ENCODE measurements around the gene VWA3B.
"Not testable (repeated sequence)": the region's sequence is repeated elsewhere in the genome, so short reads cannot be mapped to it uniquely, and the experiment has no call there.

The VWA3B gene

GRCh38 chr2:98309580-98309979, 222.6 kb downstream of the VWA3B start:
- DNase-seq = no peak
- in situ Hi-C loops (cut with MboI; ENCODE audit: low pct_unique_long_range_greater_than_20kb, low sequenced_read_pairs) = no loop called here

- in situ Hi-C loops (cut with MboI; ENCODE audit: low pct_unique_long_range_greater_than_20kb, low sequenced_read_pairs) = no loop called here
These were observed 223.0 kb downstream of the VWA3B start for GRCh38 chr2:98310010-98310409.

GRCh38 chr2:98311090-98311489, 224.1 kb downstream of the VWA3B start:
- in situ Hi-C loops (cut with MboI; ENCODE audit: low pct_unique_long_range_greater_than_20kb, low sequenced_read_pairs) = no loop called here
- DNase-seq = no peak

More at GRCh38 chr2:98310010-98310409, 223.0 kb downstream of the VWA3B start:
- no peak for DNase-seq

DNA sequence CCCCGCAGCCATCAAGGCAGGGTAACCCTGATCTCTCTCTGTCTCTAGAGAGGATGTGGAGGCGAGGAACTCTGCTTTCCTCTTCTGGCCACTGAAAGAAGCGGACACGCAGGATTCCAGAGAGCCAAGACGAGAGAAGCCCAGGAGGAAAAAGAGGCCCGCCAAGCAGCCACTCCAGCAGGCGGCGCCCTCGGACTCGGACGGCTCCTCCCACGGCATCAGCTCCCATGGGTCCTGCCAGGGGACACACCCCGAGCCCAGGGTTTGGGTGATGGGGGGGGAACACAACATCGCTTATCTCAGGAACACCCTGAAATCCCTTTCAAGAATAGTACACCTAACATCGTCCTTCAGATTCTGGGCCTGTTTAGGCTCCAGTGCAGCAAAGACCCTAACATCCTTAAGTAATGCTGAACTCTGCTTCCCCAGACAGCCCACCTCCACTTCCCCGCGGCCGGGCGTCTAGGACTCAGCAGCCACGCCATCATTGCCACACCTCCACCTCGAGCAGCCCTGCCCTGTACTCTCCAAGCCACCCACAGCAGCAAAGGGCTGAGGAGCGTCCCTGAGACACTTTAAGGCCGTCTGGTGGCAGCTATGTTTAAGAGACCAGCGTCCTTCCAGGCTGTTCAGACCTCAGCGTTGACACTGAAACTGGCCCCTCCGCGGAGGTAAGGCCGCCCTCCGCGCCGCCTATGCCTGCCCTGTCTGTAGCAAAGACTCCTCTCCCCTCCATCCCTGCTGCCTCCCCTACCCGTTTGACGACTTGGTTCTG, 225.0 kb downstream of the VWA3B start:
- in situ Hi-C loops (cut with MboI; ENCODE audit: low pct_unique_long_range_greater_than_20kb, low sequenced_read_pairs) = no loop called here
- DNase-seq = no peak

DNA sequence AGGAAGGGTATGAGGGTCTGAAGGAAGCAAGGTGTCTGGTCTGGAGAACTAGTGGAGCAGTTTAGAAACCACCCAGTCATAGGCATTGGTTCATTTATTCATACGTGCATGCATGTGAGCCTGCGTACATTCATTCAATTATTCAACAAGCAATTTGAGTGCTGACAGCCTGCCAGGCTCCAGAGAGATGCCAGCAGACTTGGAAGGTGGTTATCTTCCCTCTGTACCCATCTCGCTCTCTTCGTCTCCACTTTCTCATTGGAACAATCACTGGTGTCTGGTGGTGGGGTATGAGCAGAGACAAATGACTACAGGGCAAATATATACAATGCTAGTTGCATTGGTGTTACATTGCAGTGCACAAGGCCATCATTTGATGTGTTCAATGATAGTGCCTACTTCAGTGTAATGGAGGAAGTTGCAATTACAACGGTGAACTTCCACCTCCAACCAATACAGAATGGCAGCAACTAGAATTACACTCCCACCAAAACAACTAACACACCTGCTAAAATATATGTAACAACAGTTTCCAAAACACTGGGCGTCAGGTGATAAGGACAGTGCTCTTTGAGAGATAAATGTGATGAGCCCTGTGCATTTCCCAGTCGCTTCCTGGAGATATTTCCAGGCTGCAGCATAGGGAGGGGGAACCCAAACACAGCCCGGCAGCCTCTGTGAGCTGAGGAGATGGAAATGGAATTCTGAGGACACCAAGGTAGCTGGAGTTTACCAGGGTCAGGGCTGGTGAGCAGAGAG, 226.7 kb downstream of the VWA3B start:
- in situ Hi-C loops (cut with MboI; ENCODE audit: low pct_unique_long_range_greater_than_20kb, low sequenced_read_pairs) = no loop called here
- DNase-seq = no peak

- in situ Hi-C loops (cut with MboI; ENCODE audit: low pct_unique_long_range_greater_than_20kb, low sequenced_read_pairs) = no loop called here
- DNase-seq = no peak
These were observed 227.3 kb downstream of the VWA3B start for GRCh38 chr2:98314251-98314650.

GRCh38 chr2:98315957-98316356, 229.0 kb downstream of the VWA3B start:
- in situ Hi-C loops (cut with MboI; ENCODE audit: low pct_unique_long_range_greater_than_20kb, low sequenced_read_pairs) = no loop called here
- no peak for DNase-seq

DNA sequence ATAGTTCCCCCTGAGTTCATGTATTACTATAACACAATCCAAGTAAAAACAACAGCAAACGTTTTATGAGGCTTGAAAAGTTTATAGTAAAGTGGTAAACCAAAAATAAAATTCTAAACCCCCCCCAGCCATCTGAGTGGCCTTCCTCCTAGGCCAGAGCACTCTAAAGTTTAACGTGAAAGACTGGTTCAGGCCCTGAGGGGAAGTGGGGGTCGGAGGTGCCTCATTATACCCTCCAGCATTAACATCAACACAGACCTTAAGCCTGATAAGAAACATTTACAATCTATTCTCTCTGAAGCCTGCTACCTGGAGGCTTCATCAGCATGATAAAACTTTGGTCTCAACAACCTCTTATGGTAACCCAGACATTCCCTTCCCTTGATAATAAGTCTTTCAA, 230.2 kb downstream of the VWA3B start:
- DNase-seq = no peak
- in situ Hi-C loops (cut with MboI; ENCODE audit: low pct_unique_long_range_greater_than_20kb, low sequenced_read_pairs) = no loop called here

- DNase-seq; in situ Hi-C loops (cut with MboI; ENCODE audit: low pct_unique_long_range_greater_than_20kb, low sequenced_read_pairs): not testable (repeated sequence)
These were observed 233.2 kb downstream of the VWA3B start for GRCh38 chr2:98320171-98320570.

DNA sequence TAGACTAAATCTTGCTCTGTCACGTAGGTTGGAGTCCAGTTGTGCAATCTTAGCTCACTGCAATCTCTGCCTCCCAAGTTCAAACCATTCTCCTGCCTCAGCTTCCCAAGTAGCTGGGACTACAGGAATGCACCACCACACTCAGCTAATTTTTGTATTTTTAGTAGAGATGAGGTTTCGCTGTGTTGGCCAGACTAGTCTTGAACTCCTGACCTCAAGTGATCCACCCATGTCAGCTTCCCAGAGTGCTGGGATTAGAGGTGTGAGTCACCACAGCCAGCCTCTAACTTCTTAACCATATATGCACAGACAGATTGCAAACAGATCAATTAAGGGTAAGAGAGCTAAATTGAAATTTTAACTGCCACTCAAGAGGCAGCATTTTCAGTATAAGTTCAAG, 237.2 kb downstream of the VWA3B start:
- in situ Hi-C loops (cut with MboI; ENCODE audit: low pct_unique_long_range_greater_than_20kb, low sequenced_read_pairs) = no loop called here
- DNase-seq = no peak

DNA sequence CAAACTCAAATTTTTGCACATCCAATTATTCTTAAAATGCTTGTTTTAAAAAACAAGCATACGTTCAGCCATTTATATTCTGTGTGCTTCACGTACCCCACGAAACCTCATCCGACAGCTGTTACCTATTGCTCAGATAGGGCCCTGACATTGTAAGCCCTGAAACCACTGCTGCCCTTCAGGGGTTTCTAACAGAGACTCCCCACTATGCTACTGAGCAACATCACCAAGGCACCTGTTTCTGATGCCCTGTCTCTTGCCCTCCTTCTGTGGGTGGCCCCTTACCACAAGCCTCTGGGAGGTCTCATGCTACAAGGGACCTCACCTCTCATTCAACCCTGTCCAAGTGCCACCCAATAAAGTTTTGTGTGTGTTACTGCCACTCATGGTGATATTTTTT, 240.8 kb downstream of the VWA3B start:
- in situ Hi-C loops (cut with MboI; ENCODE audit: low pct_unique_long_range_greater_than_20kb, low sequenced_read_pairs) = no loop called here
- DNase-seq = no peak

DNA sequence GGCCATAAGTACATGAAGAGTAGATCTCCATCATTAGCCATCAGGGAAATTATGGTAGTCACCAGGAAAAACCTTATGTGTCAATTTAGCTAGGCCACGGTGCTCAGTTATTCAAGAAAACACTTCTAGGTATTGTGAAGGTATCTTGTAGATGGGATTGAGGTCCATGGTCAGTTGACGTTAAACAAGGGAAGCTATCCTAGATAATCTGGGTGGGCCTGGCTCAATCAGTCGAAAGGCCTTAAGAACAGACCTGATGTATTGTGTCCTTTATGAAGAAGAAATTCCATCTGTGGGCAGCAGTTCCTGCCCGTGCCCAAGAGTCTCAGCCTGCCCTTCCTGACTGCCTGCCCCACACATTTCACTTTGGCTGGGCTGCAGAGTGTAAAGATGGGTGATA, 242.6 kb downstream of the VWA3B start:
- no peak for DNase-seq
- in situ Hi-C loops (cut with MboI; ENCODE audit: low pct_unique_long_range_greater_than_20kb, low sequenced_read_pairs) = no loop called here

GRCh38 chr2:98332989-98333388, 246.0 kb downstream of the VWA3B start:
- DNase-seq = no peak
- in situ Hi-C loops (cut with MboI; ENCODE audit: low pct_unique_long_range_greater_than_20kb, low sequenced_read_pairs) = no loop called here

- in situ Hi-C loops (cut with MboI; ENCODE audit: low pct_unique_long_range_greater_than_20kb, low sequenced_read_pairs) = no loop called here
- DNase-seq = no peak
These were observed 247.0 kb downstream of the VWA3B start for GRCh38 chr2:98333922-98334321.

DNA sequence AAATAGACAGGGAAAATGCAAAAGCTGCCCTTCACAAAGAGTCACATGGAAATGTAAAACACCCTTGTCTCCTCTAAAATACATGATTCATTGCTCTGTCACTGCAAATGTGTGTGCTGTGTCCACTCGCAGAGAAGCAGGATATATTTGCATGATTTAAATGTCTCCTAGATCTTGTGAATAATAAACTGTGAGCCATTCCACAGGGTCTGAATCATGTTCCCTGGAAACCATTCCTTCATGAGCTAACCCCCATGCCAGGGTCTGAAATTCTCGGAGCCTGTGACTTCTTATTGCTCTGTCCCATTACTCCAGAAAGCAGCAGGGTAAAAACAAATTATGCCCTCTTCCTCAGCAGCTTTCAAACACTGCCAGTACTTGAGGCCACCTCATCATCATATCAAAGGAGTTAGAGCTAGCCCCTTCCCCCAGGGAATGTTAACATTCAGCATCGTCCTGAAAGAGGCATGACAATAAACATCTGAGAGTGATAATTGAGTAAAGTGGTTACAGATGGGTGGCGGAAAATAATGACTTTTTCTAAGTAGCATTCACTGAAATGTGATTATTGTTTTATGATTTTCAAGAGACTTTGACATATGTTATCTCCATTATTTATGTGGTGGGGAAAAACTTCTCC, 247.6 kb downstream of the VWA3B start:
- in situ Hi-C loops (cut with MboI; ENCODE audit: low pct_unique_long_range_greater_than_20kb, low sequenced_read_pairs) = no loop called here
- no peak for DNase-seq

- no peak for DNase-seq
- in situ Hi-C loops (cut with MboI; ENCODE audit: low pct_unique_long_range_greater_than_20kb, low sequenced_read_pairs) = no loop called here
These were observed 248.3 kb downstream of the VWA3B start for GRCh38 chr2:98335271-98335670.

- DNase-seq = no peak
- in situ Hi-C loops (cut with MboI; ENCODE audit: low pct_unique_long_range_greater_than_20kb, low sequenced_read_pairs) = no loop called here
These were observed 254.3 kb downstream of the VWA3B start for GRCh38 chr2:98341241-98341640.

DNA sequence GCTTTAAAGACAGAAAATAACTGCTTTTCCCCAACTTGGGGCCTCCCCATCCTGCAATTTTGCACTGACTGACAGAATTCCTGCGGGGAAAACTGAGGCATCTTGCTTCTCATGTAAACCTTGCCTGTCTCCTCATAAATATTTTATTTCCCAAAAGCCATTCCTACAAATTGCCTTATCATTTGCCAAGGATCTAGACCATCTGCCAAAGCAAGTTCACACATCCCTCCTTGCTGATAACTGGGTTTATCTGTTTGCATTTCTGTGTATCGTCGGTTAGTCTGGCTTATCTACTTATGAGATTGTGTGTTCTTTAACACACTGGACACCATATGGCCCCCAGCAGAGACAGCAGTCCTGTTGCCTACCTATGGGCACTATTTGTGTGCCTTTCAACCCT, 256.3 kb downstream of the VWA3B start:
- in situ Hi-C loops (cut with MboI; ENCODE audit: low pct_unique_long_range_greater_than_20kb, low sequenced_read_pairs) = no loop called here
- no peak for DNase-seq

DNA sequence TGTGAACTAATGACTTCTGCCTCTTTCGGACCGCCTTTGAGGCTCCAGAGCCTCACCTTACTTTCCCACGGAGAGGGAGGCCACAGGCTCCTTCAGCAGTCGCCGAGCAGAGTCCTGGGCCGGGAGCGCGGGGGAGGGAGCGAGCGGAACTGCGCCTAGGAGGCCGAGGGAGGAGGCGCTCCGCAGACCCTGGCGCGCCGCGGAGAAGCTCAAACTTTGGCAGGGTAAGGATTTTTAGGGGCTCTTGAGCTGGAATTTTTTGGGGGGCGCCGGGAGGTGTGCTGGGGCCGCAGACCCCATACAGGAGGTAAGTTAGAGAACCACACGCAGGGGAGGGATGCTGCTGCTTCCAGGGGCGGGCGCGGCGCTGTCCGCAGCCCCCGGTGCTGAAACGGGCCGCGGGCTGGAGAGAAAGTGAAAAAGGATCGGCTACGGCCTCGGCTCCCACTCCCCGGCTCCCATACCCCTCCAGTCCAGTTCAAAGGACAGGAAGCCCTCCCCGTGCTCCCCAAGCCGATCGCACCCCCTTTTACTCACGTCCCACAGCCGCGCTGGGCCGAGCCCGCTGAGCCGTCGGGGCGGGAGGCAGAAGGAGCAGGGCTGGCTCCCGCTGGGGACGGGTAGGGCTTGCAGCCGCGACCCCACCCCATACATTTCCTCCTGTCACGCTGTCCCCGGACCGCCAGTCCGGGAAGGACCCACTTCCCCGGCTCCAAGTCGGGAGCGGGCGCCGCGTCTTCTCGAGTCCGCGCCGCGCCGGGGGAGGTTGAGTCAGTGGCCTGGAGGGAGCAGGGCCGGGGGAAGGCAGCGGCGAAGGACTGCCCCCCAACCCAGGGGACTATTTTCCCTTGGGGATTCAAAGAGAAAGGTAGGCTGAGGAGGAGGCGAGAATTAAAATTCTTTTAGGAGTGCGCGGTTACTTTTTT, 259.6 kb downstream of the VWA3B start, which contains the start of gene CNGA3:
Gene CNGA3 (plus strand): TSS at position 146 of the 926 bp plus-strand sequence. CDS start 23,520 bp downstream, outside the sequence.
- DNase-seq = peak; percentile 4
- in situ Hi-C loops (cut with MboI; ENCODE audit: low pct_unique_long_range_greater_than_20kb, low sequenced_read_pairs) = no loop called here
